SK-N-SH (cell line): Measurements from ENCODE around the gene FUT6. TPM values are rescaled to one million over a fixed set of nuclear protein-coding genes. Genes with fewer than 3 reads are reported as not detected.

Source experiments
- CTCF ChIA-PET: fragments of 300-600, 350-600 bp; formaldehyde crosslinking; extraction: SDS; loops from one replicate; lab custom pipeline; 2021; lab: Yijun Ruan, JAX
- POLR2A ChIA-PET: fragments of 350-600 bp; sonication (Branson Sonifier 250); formaldehyde crosslinking; extraction: SDS; loops from one replicate; lab custom pipeline; 2020; ENCODE audit warnings: antibody characterized with exemption, inconsistent platforms; lab: Yijun Ruan, JAX
- DNase-seq: peaks from one replicate; pipeline ENCODE4 v3.0.0; 2012
- H2AFZ ChIP-seq: fragments of 200-600 bp; sonication (generic); 2 replicates; pipeline ENCODE4 v1.8.1; 2016; ENCODE audit warnings: antibody characterized with exemption, mild to moderate bottlenecking, low read depth
- H3F3A ChIP-seq: fragments of 200-600 bp; sonication (generic); replicated peaks from 2 replicates; pipeline ENCODE3; 2016; ENCODE audit warnings: antibody characterized with exemption, mild to moderate bottlenecking; ENCODE audit not compliant: insufficient read depth
- H3K27ac ChIP-seq, 2 experiments: fragments of 200-500 bp in 1 of 2; fragments of 200-600 bp in 1 of 2; sonication (Bioruptor generic) in 1 of 2; sonication (generic), shearing (Covaris generic) in 1 of 2; 2 replicates each; pipeline versions ENCODE4 v1.5.1 to v1.6.1; 2014 to 2016; ENCODE audit warnings: low read depth in 2 of 2, inconsistent platforms in 1 of 2, low read length in 1 of 2, mild to moderate bottlenecking in 1 of 2, mixed read lengths in 1 of 2
- H3K27me3 ChIP-seq: fragments of 200-600 bp; sonication (generic), shearing (Covaris generic); 2 replicates; pipeline ENCODE4 v1.6.1; 2016; ENCODE audit warnings: mixed run types; ENCODE audit not compliant: insufficient read depth
- H3K36me3 ChIP-seq, 2 experiments: fragments of 200-500 bp in 1 of 2; fragments of 200-600 bp in 1 of 2; sonication (Bioruptor generic) in 1 of 2; sonication (generic) in 1 of 2; replicated peaks in 1 of 2; 2 replicates each; pipeline versions ENCODE3 to v1.5.1; 2014 to 2016; ENCODE audit warnings: low read length in 1 of 2, mild to moderate bottlenecking in 1 of 2; ENCODE audit not compliant: insufficient read depth in 2 of 2, control insufficient read depth in 1 of 2
- H3K4me1 ChIP-seq, 2 experiments: fragments of 200-500 bp in 1 of 2; fragments of 200-600 bp in 1 of 2; sonication (Bioruptor generic) in 1 of 2; sonication (generic), shearing (Covaris generic) in 1 of 2; 2 replicates each; pipeline versions ENCODE4 v1.5.1 to v1.6.1; 2014 to 2016; ENCODE audit warnings: low read depth in 1 of 2, low read length in 1 of 2, mixed run types in 1 of 2; ENCODE audit not compliant: insufficient read depth in 2 of 2, control insufficient read depth in 1 of 2
- H3K4me2 ChIP-seq: fragments of 200-600 bp; sonication (generic), shearing (Covaris generic); 2 replicates; pipeline ENCODE4 v1.6.1; 2017; ENCODE audit warnings: mixed run types
- H3K4me3 ChIP-seq, 2 experiments: fragments of 200-500 bp in 1 of 2; fragments of 200-600 bp in 1 of 2; sonication (Bioruptor generic) in 1 of 2; sonication (generic), shearing (Covaris generic) in 1 of 2; 2 replicates each; pipeline versions ENCODE4 v1.5.1 to v1.8.1; 2014 to 2016; ENCODE audit warnings: low read depth in 2 of 2, inconsistent platforms in 1 of 2, low read length in 1 of 2, mild to moderate bottlenecking in 1 of 2, mixed read lengths in 1 of 2, moderate library complexity in 1 of 2
- H3K79me2 ChIP-seq: fragments of 200-600 bp; sonication (generic); 2 replicates; pipeline ENCODE4 v1.8.1; 2017; ENCODE audit warnings: mild to moderate bottlenecking; ENCODE audit not compliant: insufficient read depth
- H3K9ac ChIP-seq: fragments of 200-600 bp; sonication (generic); 2 replicates; pipeline ENCODE4 v1.6.1; 2017; ENCODE audit warnings: mixed run types
- H3K9me2 ChIP-seq: fragments of 200-600 bp; sonication (generic); 2 replicates; pipeline ENCODE4 v1.6.1; 2017; ENCODE audit warnings: mixed run types
- H3K9me3 ChIP-seq: fragments of 200-600 bp; sonication (generic); 2 replicates; pipeline ENCODE4 v1.6.1; 2017; ENCODE audit warnings: mixed run types, mild to moderate bottlenecking, moderate library complexity
- H4K20me1 ChIP-seq: fragments of 200-600 bp; sonication (generic); 2 replicates; pipeline ENCODE4 v1.6.1; 2017; ENCODE audit warnings: mild to moderate bottlenecking, mixed run types; ENCODE audit not compliant: insufficient read depth
- CHD2 ChIP-seq: fragments of 150-350 bp; IDR thresholded peaks from 2 replicates; pipeline ENCODE4 v1.6.1; 2018; ENCODE audit warnings: low read length; ENCODE audit not compliant: partially characterized antibody
- CTCF ChIP-seq: fragments of 200-600 bp; sonication (generic); IDR thresholded peaks from 2 replicates; pipeline ENCODE4 v1.6.1; 2017; ENCODE audit warnings: antibody characterized with exemption, mild to moderate bottlenecking, moderate library complexity
- FOSL2 ChIP-seq: IDR thresholded peaks from 2 replicates; pipeline ENCODE4 v1.4.0; 2012; ENCODE audit warnings: low read depth, mild to moderate bottlenecking, moderate library complexity, borderline replicate concordance
- GABPA ChIP-seq: IDR thresholded peaks from 2 replicates; pipeline ENCODE4 v1.4.0; 2012; ENCODE audit warnings: low read depth, mild to moderate bottlenecking
- IRF3 ChIP-seq: fragments of 150-350 bp; IDR thresholded peaks from 2 replicates; pipeline ENCODE4 v1.6.1; 2016; ENCODE audit warnings: mild to moderate bottlenecking, low read depth, low read length
- NFIC ChIP-seq: IDR thresholded peaks from 2 replicates; pipeline ENCODE4 v1.4.0; 2012; ENCODE audit warnings: borderline replicate concordance
- POLR2AphosphoS5 ChIP-seq: IDR thresholded peaks from 2 replicates; pipeline ENCODE4 v1.6.1; 2012; ENCODE audit warnings: low read depth, low read length
- RAD21 ChIP-seq: IDR thresholded peaks from 2 replicates; pipeline ENCODE4 v1.6.1; 2012; ENCODE audit warnings: mild to moderate bottlenecking, low read length
- REST ChIP-seq: IDR thresholded peaks from 2 replicates; pipeline ENCODE4 v1.6.1; 2012; ENCODE audit warnings: mild to moderate bottlenecking, low read depth, low read length, moderate library complexity
- RXRA ChIP-seq: IDR thresholded peaks from 2 replicates; pipeline ENCODE4 v1.4.0; 2012; ENCODE audit warnings: low read depth, mild to moderate bottlenecking, borderline replicate concordance
- SIN3A ChIP-seq: IDR thresholded peaks from 2 replicates; pipeline ENCODE4 v1.6.1; 2012; ENCODE audit warnings: low read depth, mild to moderate bottlenecking, low read length, moderate library complexity, borderline replicate concordance
- SMC3 ChIP-seq: IDR thresholded peaks from 2 replicates; pipeline ENCODE4 v1.6.1; 2012; ENCODE audit warnings: low read depth, low read length, improper control_type of control experiment
- TCF12 ChIP-seq: IDR thresholded peaks from 2 replicates; pipeline ENCODE4 v1.4.0; 2012
- TEAD4 ChIP-seq: IDR thresholded peaks from 2 replicates; pipeline ENCODE4 v1.4.0; 2012; ENCODE audit warnings: mild to moderate bottlenecking, borderline replicate concordance; ENCODE audit not compliant: insufficient read depth
- USF2 ChIP-seq: fragments of 150-350 bp; IDR thresholded peaks from 2 replicates; pipeline ENCODE4 v1.6.1; 2017; ENCODE audit warnings: antibody characterized with exemption, low read length, low read depth, borderline replicate concordance
- YY1 ChIP-seq: IDR thresholded peaks from 2 replicates; pipeline ENCODE4 v1.4.0; 2012; ENCODE audit warnings: low read depth, mild to moderate bottlenecking
- WGBS: methylation state at CpG from one replicate; pipeline ENCODE4 v1.1.6; 2017; ENCODE audit warnings: low lambda C conversion rate; 5-methylcytosine and 5-hydroxymethylcytosine counted together
- polyA plus RNA-seq, 3 experiments: library from polyadenylated mRNA; depleted of rRNA; stranded (reverse); fragments of >200 nt; gene quantifications; 2 replicates each; pipeline ENCODE4 v1.2.3, GENCODE V29; 2012

The FUT6 gene
- polyA plus RNA-seq, 1 of the 3 experiments (the other 2 are of a cell fraction), result not detected

- no peak for DNase-seq
- no peak overlapping the region for H3K9ac ChIP-seq
- no peak overlapping the region for H3K4me2 ChIP-seq
- no peaks in the 10 kb centered on the region for H3K9me3 ChIP-seq
- H3K36me3 ChIP-seq, result no peaks in the 10 kb centered on the region
- H3K27ac ChIP-seq, result no peak overlapping the region
- no peak overlapping the region for H3K4me3 ChIP-seq
- POLR2A ChIA-PET, result no interaction called here
- H3K27me3 ChIP-seq, result peaks cover 5% of the 10 kb centered on the region; the same call in 1 of the 2 replicates
- no peaks in the 10 kb centered on the region for H3K9me2 ChIP-seq
- CTCF ChIA-PET, result interaction anchor here (1.2 to 5.8 kb wide), 3 partner anchors 12 to 19 kb away, joined by 5 to 51 read pairs (median 18); partner anchors contain the start of gene NRTN
- H3F3A ChIP-seq, result no peaks in the 10 kb centered on the region
- peaks cover 0 to 4% of the 10 kb centered on the region in 2 experiments; a peak in 1 of 4 replicates for H3K4me1 ChIP-seq
- H2AFZ ChIP-seq, result no peak overlapping the region
- no peak for TF ChIP-seq USF2
- TF ChIP-seq RAD21, result no peak
- TF ChIP-seq FOSL2, result no peak
- TF ChIP-seq SIN3A, result no peak
- TF ChIP-seq GABPA, result no peak
- TF ChIP-seq RXRA, result no peak
- TF ChIP-seq CHD2, result no peak
- no peak for TF ChIP-seq CTCF
- TF ChIP-seq POLR2AphosphoS5, result no peak
- TF ChIP-seq TCF12, result no peak
- no peak for TF ChIP-seq IRF3
- TF ChIP-seq SMC3, result no peak
- TF ChIP-seq, all 33 proteins: peak for 0
- H4K20me1 ChIP-seq, result no peaks in the 10 kb centered on the region
- no peaks in the 10 kb centered on the region for H3K79me2 ChIP-seq
- WGBS, result 29% methylated on average over 8 of the region's 8 CpGs
Measured at GRCh38 chr19:5821521-5822180, 17.9 kb downstream of the FUT6 start.

- ChIA-PET POLR2A (no interaction called here), CTCF (interaction anchor here (1.2 to 5.8 kb wide), 3 partner anchors 11 to 18 kb away, joined by 5 to 51 read pairs (median 18); partner anchors contain the start of gene NRTN)
- Histone ChIP-seq H3K27ac (no peak overlapping the region), H4K20me1 (no peaks in the 10 kb centered on the region), H3K79me2 (no peaks in the 10 kb centered on the region), H3K4me1 (no peaks in the 10 kb centered on the region; a peak in 1 of 4 replicates), H3K9ac (no peak overlapping the region), H3K9me3 (no peaks in the 10 kb centered on the region), H3K27me3 (peaks cover 14% of the 10 kb centered on the region; the same call in 1 of the 2 replicates), H3K36me3 (no peaks in the 10 kb centered on the region), H3K4me3 (no peak overlapping the region), H3F3A (no peaks in the 10 kb centered on the region), H2AFZ (no peak overlapping the region), H3K9me2 (no peaks in the 10 kb centered on the region), H3K4me2 (no peak overlapping the region)
- no peak for DNase-seq
- 36% methylated on average over 6 of the region's 6 CpGs for WGBS
- TF ChIP-seq TEAD4, result no peak
- TF ChIP-seq SMC3, result no peak
- no peak for TF ChIP-seq YY1
- no peak for TF ChIP-seq REST
- no peak for TF ChIP-seq NFIC
Measured at GRCh38 chr19:5820785-5821184, 18.7 kb downstream of the FUT6 start.
